ENCODE results near the gene STXBP5.

STXBP5 gene

GRCh38 chr6:147211349-147211748, 7.1 kb downstream of the STXBP5 start:
- DNase-seq (ENCODE audit: low read depth in 2 of 2): no peak

- no peak for DNase-seq (ENCODE audit: low read depth in 2 of 2)
These were observed 7.6 kb downstream of the STXBP5 start for GRCh38 chr6:147211831-147212230.

- no peak for DNase-seq (ENCODE audit: low read depth in 2 of 2)
These were observed 8.4 kb downstream of the STXBP5 start for GRCh38 chr6:147212622-147213021.

GRCh38 chr6:147213772-147214171, 9.6 kb downstream of the STXBP5 start:
- DNase-seq (ENCODE audit: low read depth in 2 of 2): no peak

GRCh38 chr6:147214248-147215227, 10.3 kb downstream of the STXBP5 start:
- no peak for DNase-seq (ENCODE audit: low read depth in 2 of 2)

- DNase-seq (ENCODE audit: low read depth in 2 of 2): no peak
These were observed 12.7 kb downstream of the STXBP5 start for GRCh38 chr6:147216915-147217314.

GRCh38 chr6:147217840-147218404, 13.7 kb downstream of the STXBP5 start:
- no peak for DNase-seq (ENCODE audit: low read depth in 2 of 2)

GRCh38 chr6:147218797-147219196, 14.6 kb downstream of the STXBP5 start:
- no peak for DNase-seq (ENCODE audit: low read depth in 2 of 2)

- DNase-seq (ENCODE audit: low read depth in 2 of 2): no peak
These were observed 15.2 kb downstream of the STXBP5 start for GRCh38 chr6:147219463-147219862.

- DNase-seq (ENCODE audit: low read depth in 2 of 2): no peak
These were observed 16.1 kb downstream of the STXBP5 start for GRCh38 chr6:147220345-147220744.

GRCh38 chr6:147221739-147222138, 17.5 kb downstream of the STXBP5 start:
- DNase-seq (ENCODE audit: low read depth in 2 of 2): no peak

GRCh38 chr6:147222160-147222838, 18.1 kb downstream of the STXBP5 start:
- DNase-seq (ENCODE audit: low read depth in 2 of 2): no peak

- no peak for DNase-seq (ENCODE audit: low read depth in 2 of 2)
These were observed 19.5 kb downstream of the STXBP5 start for GRCh38 chr6:147223736-147224135.

- no peak for DNase-seq (ENCODE audit: low read depth in 2 of 2)
These were observed 22.0 kb downstream of the STXBP5 start for GRCh38 chr6:147226163-147226724.

GRCh38 chr6:147226877-147227276, 22.7 kb downstream of the STXBP5 start:
- DNase-seq (ENCODE audit: low read depth in 2 of 2): no peak

- DNase-seq (ENCODE audit: low read depth in 2 of 2): no peak
These were observed 23.6 kb downstream of the STXBP5 start for GRCh38 chr6:147227770-147228320.

- no peak for DNase-seq (ENCODE audit: low read depth in 2 of 2)
These were observed 27.4 kb downstream of the STXBP5 start for GRCh38 chr6:147231589-147231988.

- DNase-seq (ENCODE audit: low read depth in 2 of 2): no peak
These were observed 30.5 kb downstream of the STXBP5 start for GRCh38 chr6:147234685-147235084.

- no peak for DNase-seq (ENCODE audit: low read depth in 2 of 2)
These were observed 33.9 kb downstream of the STXBP5 start for GRCh38 chr6:147238164-147238563.

- no peak for DNase-seq (ENCODE audit: low read depth in 2 of 2)
These were observed 34.7 kb downstream of the STXBP5 start for GRCh38 chr6:147238906-147239305.

GRCh38 chr6:147244832-147245231, 40.6 kb downstream of the STXBP5 start:
- DNase-seq (ENCODE audit: low read depth in 2 of 2): no peak

- DNase-seq (ENCODE audit: low read depth in 2 of 2): no peak
These were observed 41.5 kb downstream of the STXBP5 start for GRCh38 chr6:147245693-147246092.

All from activated CD8-positive, alpha-beta memory T cell treated with anti-CD3 and anti-CD28 coated beads for 4 hours (primary cell).